Stomach smooth muscle (tissue), 2 donors: ENCODE measurements around the gene PRKCQ.

Experiments used
- H3K27ac ChIP-seq: one replicate; pipeline ENCODE4 v1.7.0; 2013; ENCODE audit warnings: mild to moderate bottlenecking, low read length, inconsistent platforms
- H3K27me3 ChIP-seq, 2 donors: one replicate each; pipeline ENCODE4 v1.7.0; 2013; ENCODE audit warnings: low read length in 2 of 2; ENCODE audit not compliant: insufficient read depth in 2 of 2, control insufficient read depth in 1 of 2
- H3K36me3 ChIP-seq, 2 donors: one replicate each; pipeline ENCODE4 v1.7.0; 2013; ENCODE audit warnings: low read length in 2 of 2; ENCODE audit not compliant: control insufficient read depth in 2 of 2, insufficient read depth in 2 of 2
- H3K4me1 ChIP-seq: one replicate; pipeline ENCODE4 v1.7.0; 2013; ENCODE audit warnings: low read length; ENCODE audit not compliant: control insufficient read depth, insufficient read depth
- H3K4me3 ChIP-seq, 2 donors: one replicate each; pipeline ENCODE4 v1.7.0; 2013; ENCODE audit warnings: low read length in 2 of 2
- H3K9ac ChIP-seq, 2 donors: one replicate each; pipeline ENCODE4 v1.7.0; 2013; ENCODE audit warnings: low read length in 2 of 2, mild to moderate bottlenecking in 1 of 2
- H3K9me3 ChIP-seq, 2 donors: one replicate each; pipeline ENCODE4 v1.7.0; 2013; ENCODE audit warnings: low read length in 2 of 2; ENCODE audit not compliant: control insufficient read depth in 2 of 2
- donor health status: healthy.
- donor health status: Pancreatic carcinoma.

The PRKCQ gene

DNA sequence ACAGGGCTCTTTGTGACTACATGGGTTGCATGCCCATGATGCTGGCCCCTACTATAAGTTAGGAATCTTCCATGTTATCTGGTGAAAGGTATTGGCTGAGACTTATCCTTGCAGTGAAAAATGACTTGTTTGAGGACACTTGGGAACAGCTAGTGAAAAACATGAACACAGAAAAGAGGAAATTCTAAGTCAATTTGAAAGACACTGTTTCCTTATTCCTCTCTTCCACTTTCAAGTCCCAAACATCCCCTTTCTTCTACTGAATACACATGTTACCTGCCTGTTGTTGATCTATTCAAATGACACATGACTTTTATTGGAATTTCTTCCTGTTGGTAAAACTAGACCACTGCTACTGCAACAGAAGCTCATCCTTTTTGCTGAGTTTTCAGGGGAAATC, 29.5 kb upstream of the PRKCQ start:
- Histone ChIP-seq H3K9me3 (peaks cover 0 to 7% of the 10 kb centered on the region in 2 donors), H3K4me3 (no peak overlapping the region)

DNA sequence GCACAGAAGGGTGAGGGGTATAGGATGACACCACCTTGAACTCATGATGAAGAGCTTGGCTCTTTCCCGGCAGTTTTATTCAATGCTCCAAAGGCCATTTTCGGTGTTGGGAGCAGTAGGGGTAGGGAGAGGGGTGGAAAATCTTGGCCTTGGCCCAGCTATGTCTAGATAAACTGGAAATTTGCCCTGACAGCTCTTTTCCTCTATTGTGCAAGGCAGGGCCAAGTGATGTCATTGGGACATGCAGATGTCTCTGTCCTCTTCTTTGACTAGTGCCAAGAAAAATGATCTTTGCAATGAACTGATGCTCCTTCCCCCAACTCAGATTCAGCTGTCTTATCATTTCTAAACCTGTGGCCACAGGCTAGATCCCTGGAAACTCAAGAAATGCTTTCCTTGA, 27.7 kb upstream of the PRKCQ start:
- Histone ChIP-seq H3K27me3 (peaks cover 0 to 6% of the 10 kb centered on the region in 2 donors), H3K9me3 (peaks cover 0 to 7% of the 10 kb centered on the region in 2 donors), H3K4me3 (no peak overlapping the region), H3K36me3 (no peaks in the 10 kb centered on the region), H3K27ac (no peak overlapping the region), H3K4me1 (no peaks in the 10 kb centered on the region), H3K9ac (no peak overlapping the region)

More for the DNA sequence above, 29.5 kb upstream of the PRKCQ start:
- H3K4me1 ChIP-seq, result no peaks in the 10 kb centered on the region
- H3K9ac ChIP-seq, result no peak overlapping the region
- no peaks in the 10 kb centered on the region for H3K27me3 ChIP-seq
- no peaks in the 10 kb centered on the region for H3K36me3 ChIP-seq
- no peak overlapping the region for H3K27ac ChIP-seq

DNA sequence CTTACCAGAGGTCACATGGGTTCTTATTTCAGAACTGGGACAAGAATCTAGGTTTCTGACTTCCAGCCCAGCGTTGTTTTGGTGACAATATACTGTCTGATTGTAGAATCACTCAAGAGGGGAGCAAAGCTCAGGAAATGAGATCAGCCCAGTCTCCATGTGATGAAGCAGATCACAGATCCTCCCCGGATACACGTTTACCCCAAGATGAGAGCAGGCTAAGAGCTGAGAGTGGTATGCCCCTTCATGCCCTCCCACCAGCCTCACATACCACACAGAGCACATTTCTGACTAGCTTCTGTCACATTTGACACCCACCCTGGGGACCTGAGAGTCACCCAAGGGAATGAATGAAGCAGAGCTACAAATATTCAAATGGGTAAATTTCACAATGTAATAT, 27.1 kb upstream of the PRKCQ start:
- Histone ChIP-seq H3K9me3 (peaks cover 0 to 7% of the 10 kb centered on the region in 2 donors), H3K9ac (no peak overlapping the region), H3K27me3 (peaks cover 0 to 6% of the 10 kb centered on the region in 2 donors), H3K4me3 (no peak overlapping the region), H3K36me3 (no peaks in the 10 kb centered on the region), H3K27ac (no peak overlapping the region), H3K4me1 (no peaks in the 10 kb centered on the region)

DNA sequence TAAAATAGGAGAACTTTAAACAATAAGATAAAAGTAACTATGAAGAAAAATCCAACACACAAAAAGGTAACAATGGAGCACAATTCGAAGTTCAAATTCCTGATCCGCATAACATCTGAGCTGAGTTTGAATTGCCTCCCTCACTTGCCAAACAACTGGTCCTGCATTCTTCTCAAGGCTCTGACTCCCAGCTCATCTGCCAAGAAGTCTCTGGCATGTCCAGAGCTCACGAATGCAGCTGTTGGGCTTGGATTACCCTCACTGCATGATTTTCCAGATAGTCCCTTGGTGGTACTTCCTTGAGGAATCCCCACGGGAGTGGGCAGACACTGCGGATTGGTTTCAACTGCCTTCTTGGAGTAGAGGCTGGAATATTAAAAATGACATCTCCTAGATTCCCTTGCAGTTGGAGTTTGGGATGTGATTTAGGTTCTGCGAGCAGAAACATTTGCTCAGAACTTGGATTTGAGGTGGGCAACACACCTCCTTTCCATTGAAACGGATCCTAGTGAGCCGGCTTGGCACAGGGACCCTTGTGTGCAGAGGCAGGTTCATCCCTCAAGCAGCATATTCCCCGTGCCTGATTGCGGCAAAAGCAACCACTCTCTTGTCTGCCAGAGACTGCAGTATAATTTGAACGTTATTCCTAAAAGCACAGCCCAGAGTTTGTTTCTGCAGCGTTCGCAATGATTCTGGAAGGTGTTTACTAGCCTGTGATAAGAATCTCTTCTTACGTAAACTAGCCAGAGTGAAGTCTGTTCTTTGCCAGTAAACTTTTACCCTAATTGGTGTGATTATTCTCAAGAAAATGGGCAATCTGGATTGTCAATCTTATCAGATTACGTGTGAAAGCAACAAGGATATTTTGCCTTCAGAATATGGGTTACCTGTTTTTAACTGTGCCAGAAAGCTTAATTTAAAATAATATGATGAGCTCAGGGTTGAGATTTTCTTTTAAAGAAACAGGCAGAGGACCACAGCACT, 23.4 kb upstream of the PRKCQ start:
- no peaks in the 10 kb centered on the region for H3K4me1 ChIP-seq
- no peak overlapping the region for H3K4me3 ChIP-seq
- no peaks in the 10 kb centered on the region for H3K36me3 ChIP-seq
- H3K9ac ChIP-seq, result no peak overlapping the region
- H3K27me3 ChIP-seq, result peaks cover 0 to 6% of the 10 kb centered on the region in 2 donors
- peaks cover 0 to 2% of the 10 kb centered on the region in 2 donors for H3K9me3 ChIP-seq
- no peak overlapping the region for H3K27ac ChIP-seq

DNA sequence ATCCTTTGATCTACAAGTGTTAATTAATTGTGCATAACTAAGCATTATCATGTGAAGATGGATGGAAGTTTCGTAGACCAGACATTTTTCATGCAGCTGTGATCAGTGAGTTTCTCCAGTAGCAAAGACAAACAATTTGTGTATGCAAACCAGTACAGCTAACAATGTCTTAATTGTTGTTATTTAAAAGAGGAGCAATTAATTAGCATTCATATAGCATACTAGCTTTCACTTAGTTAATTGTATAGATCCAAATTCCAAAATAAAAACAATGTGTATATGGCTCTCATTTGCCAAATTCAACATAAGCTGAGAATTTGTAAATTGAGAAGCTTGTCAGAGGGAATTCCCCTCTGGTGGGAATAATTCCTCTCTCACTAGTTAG, 22.6 kb upstream of the PRKCQ start:
- no peak overlapping the region for H3K27ac ChIP-seq

DNA sequence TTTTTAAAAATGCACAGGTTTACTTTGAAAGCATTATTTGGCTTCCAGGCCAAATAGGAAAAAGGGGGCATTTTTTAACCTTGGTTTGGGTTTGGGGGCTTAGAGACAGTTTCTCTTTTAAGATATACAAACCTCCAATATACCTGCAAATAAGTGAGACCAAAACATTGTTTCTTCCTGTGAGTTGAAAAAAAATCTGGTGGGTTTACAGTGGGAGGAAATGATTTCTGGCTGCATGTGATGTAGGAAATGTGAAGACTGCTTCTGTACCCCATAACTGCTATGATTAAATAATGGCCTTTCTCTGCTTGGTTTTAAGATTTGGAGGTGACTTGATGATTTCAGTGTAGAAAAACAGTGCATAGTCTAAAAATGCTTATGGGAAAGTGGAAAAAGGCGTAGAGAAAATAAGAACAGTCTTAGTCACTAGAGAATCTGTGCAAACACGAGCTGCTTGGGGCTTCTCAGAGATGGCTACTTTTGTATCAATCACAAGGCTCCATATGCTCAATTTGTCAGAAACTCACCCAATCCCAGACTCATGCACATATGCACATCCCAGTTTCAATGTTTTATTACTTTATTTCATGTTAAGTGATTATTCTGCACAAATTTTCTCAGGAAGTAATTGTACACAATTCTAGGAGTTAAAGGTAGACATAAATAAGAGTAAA, 22.1 kb upstream of the PRKCQ start:
- H3K36me3 ChIP-seq, result no peaks in the 10 kb centered on the region
- H3K27ac ChIP-seq, result no peak overlapping the region
- H3K4me3 ChIP-seq, result no peak overlapping the region
- H3K9me3 ChIP-seq, result no peaks in the 10 kb centered on the region
- H3K9ac ChIP-seq, result no peak overlapping the region
- no peaks in the 10 kb centered on the region for H3K4me1 ChIP-seq
- peaks cover 0 to 6% of the 10 kb centered on the region in 2 donors for H3K27me3 ChIP-seq

More for the DNA sequence above, 22.6 kb upstream of the PRKCQ start:
- Histone ChIP-seq H3K36me3 (no peaks in the 10 kb centered on the region), H3K9me3 (no peaks in the 10 kb centered on the region), H3K9ac (no peak overlapping the region), H3K27me3 (peaks cover 0 to 6% of the 10 kb centered on the region in 2 donors), H3K4me1 (no peaks in the 10 kb centered on the region), H3K4me3 (no peak overlapping the region)

DNA sequence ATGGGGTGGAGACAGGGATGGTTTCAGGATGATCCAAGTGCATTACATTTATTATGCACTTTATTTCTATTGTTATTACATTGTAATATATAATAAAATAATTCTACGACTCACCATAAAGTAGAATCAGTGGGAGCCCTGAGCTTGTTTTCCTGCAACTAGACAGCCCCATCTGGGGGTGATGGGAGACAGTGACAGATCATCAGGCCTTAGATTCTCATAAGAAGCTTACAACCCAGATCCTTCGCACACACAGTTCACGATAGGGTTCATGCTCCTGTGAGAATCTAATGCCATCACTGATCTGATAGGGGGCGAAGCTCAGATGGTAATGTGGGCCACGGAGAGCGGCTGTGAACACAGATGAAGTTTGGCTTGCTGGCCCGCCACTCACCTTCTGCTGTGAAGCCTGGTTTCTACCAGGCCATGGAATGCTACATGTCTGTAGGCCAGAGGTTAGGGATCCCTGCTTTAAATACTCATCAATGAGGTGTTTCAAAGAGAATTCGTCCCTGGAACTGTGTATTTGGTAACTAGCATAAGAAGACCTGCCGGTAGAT, 21.2 kb upstream of the PRKCQ start:
- Histone ChIP-seq H3K36me3 (no peaks in the 10 kb centered on the region), H3K4me3 (no peak overlapping the region), H3K4me1 (no peaks in the 10 kb centered on the region), H3K9me3 (no peaks in the 10 kb centered on the region), H3K27ac (no peak overlapping the region), H3K27me3 (peaks cover 0 to 6% of the 10 kb centered on the region in 2 donors), H3K9ac (no peak overlapping the region)

DNA sequence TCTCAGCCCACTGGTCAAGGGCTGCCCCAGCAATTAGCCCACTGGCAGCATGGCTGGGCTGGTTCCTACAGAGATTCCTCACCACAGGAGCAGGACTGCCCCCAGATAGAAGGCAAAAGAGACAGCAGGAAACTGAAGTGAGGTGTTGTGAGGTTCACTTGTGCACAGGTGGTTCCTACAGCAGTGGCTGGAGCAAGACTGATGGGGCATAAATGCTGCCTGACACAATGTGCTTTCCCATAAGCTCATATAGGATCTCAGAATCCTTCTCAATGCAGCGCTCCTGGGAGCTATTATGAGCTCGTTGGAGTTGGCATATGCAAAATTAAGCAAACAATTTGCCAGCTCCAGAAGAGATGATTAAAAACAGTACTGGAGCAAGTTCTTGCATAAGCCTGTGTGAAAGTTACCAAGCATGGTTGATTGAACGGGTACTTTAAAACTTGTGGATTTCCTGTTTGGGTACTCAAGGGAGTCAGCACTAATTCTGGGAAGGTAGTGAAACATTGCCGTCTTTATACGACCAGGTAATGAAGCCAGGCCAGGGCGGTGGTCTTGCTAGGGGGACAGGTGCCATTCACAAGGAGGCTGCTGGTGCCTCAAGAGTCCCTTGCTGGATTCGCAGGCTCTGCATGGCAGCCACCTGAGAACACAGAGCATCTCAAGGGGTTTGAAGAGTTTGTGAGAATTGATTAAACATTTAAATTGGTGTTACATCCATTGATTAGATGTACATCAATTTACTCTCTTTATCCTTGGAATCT, 20.3 kb upstream of the PRKCQ start:
- peaks cover 0 to 6% of the 10 kb centered on the region in 2 donors for H3K27me3 ChIP-seq
- no peak overlapping the region for H3K27ac ChIP-seq
- no peaks in the 10 kb centered on the region for H3K9me3 ChIP-seq
- H3K4me1 ChIP-seq, result no peaks in the 10 kb centered on the region
- no peak overlapping the region for H3K9ac ChIP-seq
- no peaks in the 10 kb centered on the region for H3K36me3 ChIP-seq
- H3K4me3 ChIP-seq, result no peak overlapping the region

DNA sequence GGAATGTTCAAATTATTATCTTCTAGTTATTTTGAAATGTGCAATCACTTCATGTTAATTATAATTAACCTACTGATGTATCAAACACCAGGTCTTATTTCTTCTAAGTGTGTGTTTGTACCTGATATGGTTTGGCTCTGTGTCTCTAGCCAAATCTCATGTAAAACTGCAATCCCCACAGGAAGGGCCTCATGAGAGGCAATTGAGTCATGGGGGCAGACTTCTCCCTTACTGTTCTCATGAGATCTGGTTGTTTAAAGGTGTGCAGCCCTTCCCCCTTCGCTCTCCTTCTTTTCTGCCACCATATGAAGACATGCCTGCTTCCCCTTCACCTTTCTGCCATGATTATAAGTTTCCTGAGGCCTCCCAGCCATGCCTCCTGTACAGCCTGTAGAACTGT, 18.6 kb upstream of the PRKCQ start:
- Histone ChIP-seq H3K27me3 (peaks cover 0 to 3% of the 10 kb centered on the region in 2 donors), H3K9ac (no peak overlapping the region), H3K36me3 (no peaks in the 10 kb centered on the region), H3K27ac (no peak overlapping the region), H3K4me1 (no peaks in the 10 kb centered on the region), H3K4me3 (no peak overlapping the region), H3K9me3 (no peaks in the 10 kb centered on the region)

DNA sequence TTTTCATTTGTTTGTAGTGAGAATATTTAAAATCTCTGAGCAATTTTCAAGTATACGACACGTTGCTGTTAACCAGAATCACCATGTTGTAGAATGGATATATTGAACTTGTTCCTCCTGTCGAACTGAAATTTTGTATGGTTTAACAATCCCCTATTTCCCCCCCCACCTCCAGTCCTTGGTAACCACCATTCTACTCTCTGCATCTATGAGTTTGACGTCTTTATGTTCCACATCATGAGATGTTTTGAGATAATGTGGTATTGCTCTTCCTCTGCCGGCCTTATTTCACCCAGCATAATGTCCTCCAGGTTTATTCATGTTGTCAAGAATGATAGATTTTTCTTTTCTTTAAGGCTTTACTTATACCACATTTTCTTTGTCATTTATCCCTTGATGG, 17.4 kb upstream of the PRKCQ start:
- Histone ChIP-seq H3K9me3 (no peaks in the 10 kb centered on the region), H3K36me3 (no peaks in the 10 kb centered on the region), H3K4me1 (no peaks in the 10 kb centered on the region), H3K27ac (no peak overlapping the region), H3K9ac (no peak overlapping the region), H3K4me3 (no peak overlapping the region), H3K27me3 (no peaks in the 10 kb centered on the region)
